Karpas-422 (cell line): ENCODE measurements around the gene SLC12A6. TPM values are rescaled to one million over a fixed set of nuclear protein-coding genes. Genes with fewer than 3 reads are reported as not detected.

ENCODE experiments used
- DNase-seq: peaks from one replicate; pipeline ENCODE4 v3.0.0-alpha.2; 2015
- H2AFZ ChIP-seq: fragments of 200-600 bp; sonication (generic); 2 replicates; pipeline ENCODE4 v1.6.1; 2014; ENCODE audit warnings: antibody characterized with exemption, low read length, mixed read lengths
- H3K27ac ChIP-seq: fragments of 200-600 bp; sonication (generic); 2 replicates; pipeline ENCODE4 v1.5.1; 2014; ENCODE audit warnings: mild to moderate bottlenecking, low read length, moderate library complexity
- H3K27me3 ChIP-seq: fragments of 200-600 bp; sonication (generic); 2 replicates; pipeline ENCODE4 v1.6.1; 2014; ENCODE audit warnings: low read length, mixed read lengths
- H3K36me3 ChIP-seq: fragments of 200-600 bp; sonication (generic); 2 replicates; pipeline ENCODE4 v1.6.1; 2014; ENCODE audit warnings: low read length, mixed read lengths; ENCODE audit not compliant: insufficient read depth
- H3K4me1 ChIP-seq: fragments of 200-600 bp; sonication (generic); 2 replicates; pipeline ENCODE4 v1.6.1; 2014; ENCODE audit warnings: mild to moderate bottlenecking, low read length, mixed read lengths
- H3K4me2 ChIP-seq: fragments of 200-600 bp; sonication (generic); 2 replicates; pipeline ENCODE4 v1.6.1; 2014; ENCODE audit warnings: low read length, low read depth, mild to moderate bottlenecking; ENCODE audit not compliant: poor library complexity, severe bottlenecking
- H3K4me3 ChIP-seq: fragments of 200-600 bp; sonication (generic); 2 replicates; pipeline ENCODE4 v1.5.1; 2014; ENCODE audit warnings: mild to moderate bottlenecking, antibody characterized with exemption, low read length, mixed read lengths
- H3K79me2 ChIP-seq: fragments of 200-600 bp; sonication (generic); 2 replicates; pipeline ENCODE4 v1.6.1; 2014; ENCODE audit warnings: mild to moderate bottlenecking, low read length, mixed read lengths
- H3K9ac ChIP-seq: fragments of 200-600 bp; sonication (generic); 2 replicates; pipeline ENCODE4 v1.6.0; 2014; ENCODE audit warnings: low read length
- H3K9me2 ChIP-seq: fragments of 200-600 bp; sonication (generic), shearing (Covaris generic); replicated peaks from 2 replicates; pipeline ENCODE4 v1.6.0; 2014; ENCODE audit warnings: mild to moderate bottlenecking, low read length, moderate library complexity; ENCODE audit not compliant: insufficient read depth
- H3K9me3 ChIP-seq: fragments of 300-700, 200-600 bp; sonication (generic); 2 replicates; pipeline ENCODE4 v1.6.1; 2014; ENCODE audit warnings: low read length, mixed read lengths
- H4K20me1 ChIP-seq: fragments of 200-600 bp; sonication (generic); 2 replicates; pipeline ENCODE4 v1.6.1; 2014; ENCODE audit warnings: mild to moderate bottlenecking, antibody characterized with exemption, low read length, low read depth; ENCODE audit not compliant: insufficient read depth
- total RNA-seq: library from RNA; depleted of rRNA; stranded (reverse); fragments of >200 nt; shearing (Covaris generic); gene quantifications from 2 replicates; pipeline ENCODE4 v1.2.3, GENCODE V29; 2014; ENCODE audit warnings: low replicate concordance

The SLC12A6 gene
- total RNA-seq, 1 experiment from 2014 or later = 1.6 TPM

DNA sequence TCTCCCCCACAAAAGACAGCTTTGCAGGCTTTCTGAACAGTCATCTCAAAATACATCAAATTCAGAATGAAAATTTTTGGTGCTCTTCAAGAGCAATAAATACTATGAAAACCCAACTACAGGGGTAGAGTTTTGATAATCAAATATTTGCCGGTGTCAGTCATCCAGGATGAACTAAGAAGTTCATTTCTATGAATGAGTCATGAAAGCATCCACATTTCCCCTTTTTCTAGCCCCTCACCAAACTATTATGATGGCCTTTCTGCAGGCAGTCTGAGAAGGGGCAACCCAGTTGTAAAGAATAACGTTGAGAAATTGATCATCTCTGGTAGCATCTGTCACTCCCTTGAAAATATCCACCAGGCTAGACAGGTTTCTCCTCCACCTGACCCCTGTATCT, 32.5 kb upstream of the SLC12A6 start:
- 0 out of 2 replicates have a peak, but pooled peaks cover 7% of the 10 kb centered on the region for H4K20me1 ChIP-seq
- H3K4me3 ChIP-seq = no peak overlapping the region
- no peak for DNase-seq
- H3K36me3 ChIP-seq = no peaks in the 10 kb centered on the region
- no peaks in the 10 kb centered on the region for H3K27me3 ChIP-seq
- H3K4me2 ChIP-seq = no peak overlapping the region
- H2AFZ ChIP-seq = no peak overlapping the region
- peaks cover 17% of the 10 kb centered on the region for H3K79me2 ChIP-seq
- no peak overlapping the region for H3K27ac ChIP-seq
- peaks cover 28% of the 10 kb centered on the region for H3K4me1 ChIP-seq
- H3K9ac ChIP-seq = no peak overlapping the region
- no peaks in the 10 kb centered on the region for H3K9me3 ChIP-seq
- no peaks in the 10 kb centered on the region for H3K9me2 ChIP-seq

DNA sequence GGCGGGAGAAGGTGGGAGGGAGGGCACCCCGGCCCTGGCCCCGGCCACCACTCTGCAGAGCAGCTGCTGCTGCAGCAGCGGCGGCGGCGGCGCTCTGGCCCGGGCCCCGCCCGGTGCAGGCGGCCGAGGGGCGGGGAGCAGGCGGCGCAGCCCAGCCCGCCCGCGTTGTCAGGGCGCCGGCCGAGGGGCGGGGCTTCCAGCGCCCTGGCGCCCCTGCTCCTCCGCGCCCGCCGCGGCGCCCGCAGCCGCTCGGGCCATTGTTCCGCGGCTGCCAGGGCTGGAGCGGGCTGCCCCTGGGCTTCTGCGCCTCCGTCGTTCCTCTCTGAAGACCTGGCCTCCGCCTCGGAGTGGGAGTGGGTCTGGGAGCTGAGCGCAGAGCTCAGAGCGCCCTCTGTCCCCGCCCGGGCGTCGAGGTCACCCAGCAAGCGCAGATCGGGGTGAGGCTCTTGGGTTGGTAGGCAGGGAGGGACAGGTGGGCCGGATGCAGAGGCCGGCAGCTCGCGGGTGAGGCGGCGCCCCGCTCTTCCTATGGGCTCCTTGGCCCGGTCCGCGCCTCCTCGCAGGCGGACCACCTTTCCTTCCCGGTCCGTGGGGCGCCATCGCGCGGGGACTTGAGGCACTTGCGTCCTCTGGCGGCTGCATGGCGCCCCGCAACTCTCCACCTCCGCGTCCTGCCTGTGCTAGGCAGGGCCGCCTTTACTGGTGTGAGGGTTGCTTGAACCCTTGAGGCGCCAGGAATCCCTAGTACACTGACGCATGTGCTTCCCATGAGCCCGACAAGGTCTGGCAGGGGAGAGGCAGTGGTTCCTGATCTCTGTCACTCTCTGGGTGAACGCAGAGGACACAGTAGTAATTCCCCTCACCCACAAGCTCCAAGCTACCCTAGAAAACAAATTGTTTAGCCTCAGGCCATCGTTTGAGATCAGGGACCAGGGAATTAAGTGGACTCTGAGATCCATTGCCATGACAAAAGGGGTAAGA, 29.8 kb upstream of the SLC12A6 start, which contains the start of gene LPCAT4:
Gene LPCAT4 (minus strand): TSS at position 96 of the 981 bp plus-strand sequence. CDS start 96 bp downstream, outside the sequence.
- DNase-seq = peak; percentile 95
- Histone ChIP-seq H3K9ac (peak within 1 kb of the TSS; percentile 97), H3K36me3 (peaks cover 4% of the 10 kb centered on the region; the same call in 1 of the 2 replicates), H3K4me2 (peak within 1 kb of the TSS; percentile 78), H2AFZ (peak within 1 kb of the TSS; percentile 95), H4K20me1 (0 out of 2 replicates have a peak, but pooled peaks cover 10% of the 10 kb centered on the region), H3K4me3 (peak within 1 kb of the TSS; percentile 82), H3K27ac (peak within 1 kb of the TSS; percentile 83), H3K9me2 (no peaks in the 10 kb centered on the region), H3K79me2 (peaks cover 27% of the 10 kb centered on the region), H3K27me3 (no peaks in the 10 kb centered on the region), H3K4me1 (peaks cover 31% of the 10 kb centered on the region), H3K9me3 (no peaks in the 10 kb centered on the region)

DNA sequence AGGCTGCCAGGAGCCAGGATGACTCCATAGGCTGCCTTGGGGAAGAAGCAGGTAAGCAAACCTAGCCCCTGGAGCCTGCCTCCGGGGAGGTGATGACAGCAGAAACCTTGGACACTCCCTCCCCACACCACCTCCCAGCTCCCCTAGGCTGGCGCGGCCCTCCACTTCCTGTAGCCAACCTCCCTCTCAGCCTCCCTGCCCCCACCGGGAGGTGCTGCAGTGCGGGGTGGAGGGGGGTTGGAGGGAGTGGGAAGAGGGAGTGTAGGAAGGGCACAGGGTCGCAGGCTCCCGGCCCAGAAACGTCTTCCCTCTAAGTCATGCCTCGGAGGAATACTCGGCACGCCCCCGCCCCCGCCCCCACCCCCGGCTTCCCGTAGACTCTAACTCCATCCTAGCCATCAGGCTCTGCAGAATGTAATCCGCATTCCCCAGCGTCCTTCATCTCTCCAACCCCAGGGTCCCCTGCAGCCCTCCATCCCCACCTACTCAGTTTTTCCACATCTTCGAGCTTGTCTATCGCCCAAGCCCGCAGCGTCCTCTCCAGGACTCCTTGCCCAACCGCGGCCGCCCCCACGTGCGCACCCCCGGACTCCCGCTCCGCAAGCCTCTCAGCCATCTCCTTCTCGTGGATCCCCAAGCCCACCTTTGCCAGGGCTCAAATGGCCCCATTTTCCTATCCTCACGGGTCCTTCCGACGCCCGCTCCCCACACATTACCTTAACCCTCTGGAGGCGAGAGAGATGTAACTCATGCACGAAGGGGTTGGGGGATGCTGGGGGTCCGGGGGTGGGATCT, 28.9 kb upstream of the SLC12A6 start:
- Histone ChIP-seq H3K4me3 (peak overlapping the region; percentile 82), H2AFZ (peak overlapping the region; percentile 95), H3K27ac (no peak overlapping the region), H3K4me1 (peaks cover 31% of the 10 kb centered on the region), H3K9me2 (no peaks in the 10 kb centered on the region), H3K4me2 (peak overlapping the region; percentile 78), H3K9me3 (no peaks in the 10 kb centered on the region), H3K27me3 (no peaks in the 10 kb centered on the region), H3K79me2 (peaks cover 27% of the 10 kb centered on the region), H3K36me3 (peaks cover 4% of the 10 kb centered on the region; the same call in 1 of the 2 replicates), H3K9ac (peak overlapping the region; percentile 97), H4K20me1 (0 out of 2 replicates have a peak, but pooled peaks cover 10% of the 10 kb centered on the region)
- peak; percentile 83 for DNase-seq

DNA sequence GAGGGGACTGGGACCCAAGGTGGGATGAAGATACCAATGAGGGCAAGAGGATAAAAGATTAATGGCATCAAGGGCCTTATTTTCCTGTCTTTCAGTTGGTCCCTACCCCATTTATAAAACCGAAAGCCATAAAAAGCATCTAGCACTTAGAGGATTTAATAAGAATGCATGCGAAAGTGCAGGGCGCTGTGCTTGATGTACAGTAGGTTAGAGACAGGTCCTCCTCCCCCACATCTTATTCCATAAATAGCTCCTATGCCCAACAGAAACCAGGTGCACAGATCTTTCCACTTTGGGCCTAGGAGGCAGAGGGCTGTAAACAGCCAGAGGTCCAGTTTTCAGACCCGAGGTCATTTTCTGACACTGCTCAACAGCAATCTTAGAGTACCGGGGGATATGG, 28.3 kb upstream of the SLC12A6 start:
- H3K4me1 ChIP-seq = peaks cover 31% of the 10 kb centered on the region
- no peaks in the 10 kb centered on the region for H3K9me3 ChIP-seq
- H3K27me3 ChIP-seq = no peaks in the 10 kb centered on the region
- H3K9me2 ChIP-seq = no peaks in the 10 kb centered on the region
- H3K79me2 ChIP-seq = peaks cover 27% of the 10 kb centered on the region
- no peak for DNase-seq
- H3K27ac ChIP-seq = no peak overlapping the region
- H2AFZ ChIP-seq = no peak overlapping the region
- H3K9ac ChIP-seq = peak overlapping the region; percentile 97
- peaks cover 10% of the 10 kb centered on the region; the same call in 1 of the 2 replicates for H4K20me1 ChIP-seq
- H3K4me2 ChIP-seq = peak overlapping the region; percentile 78
- H3K4me3 ChIP-seq = peak overlapping the region; percentile 82
- peaks cover 8% of the 10 kb centered on the region; the same call in 1 of the 2 replicates for H3K36me3 ChIP-seq

DNA sequence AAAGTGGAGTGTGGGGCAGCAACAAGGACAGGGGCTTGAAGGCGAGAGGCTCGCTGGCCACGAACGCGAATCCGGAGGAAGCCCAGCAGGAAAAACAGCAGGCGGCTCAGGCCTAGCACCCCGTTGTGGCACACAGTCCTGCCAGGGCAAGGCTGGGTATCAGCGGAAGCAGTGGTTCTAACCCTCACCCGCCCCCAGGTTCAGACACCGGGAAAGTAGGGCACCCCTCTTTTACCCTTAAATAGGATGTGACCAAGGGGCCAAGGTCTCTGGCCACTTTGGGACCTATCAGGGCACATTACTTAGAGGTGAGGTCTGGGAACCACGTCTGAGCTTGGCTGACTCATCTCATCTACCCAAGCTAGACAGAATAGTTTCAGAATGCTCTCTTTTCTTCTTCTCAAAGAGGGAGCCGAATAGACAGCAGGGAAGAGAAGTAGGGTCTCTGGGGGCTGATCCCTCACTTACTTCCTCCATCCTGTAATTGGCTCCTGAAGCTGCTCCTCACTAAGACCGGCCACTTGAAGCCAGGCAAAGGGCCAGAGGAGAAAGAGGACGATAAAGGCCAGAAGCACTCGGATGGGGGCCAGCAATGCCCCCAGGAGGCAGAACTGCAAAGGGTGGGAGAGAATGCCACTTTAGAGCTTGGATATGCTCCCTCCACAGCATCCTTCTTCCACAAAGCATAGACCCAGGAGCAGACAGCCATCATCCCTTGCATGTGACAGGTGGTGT, 27.7 kb upstream of the SLC12A6 start:
- Histone ChIP-seq H3K9me2 (no peaks in the 10 kb centered on the region), H3K4me2 (peak overlapping the region; percentile 78), H3K27ac (no peak overlapping the region), H3K4me3 (peak overlapping the region; percentile 82), H4K20me1 (peaks cover 8% of the 10 kb centered on the region; the same call in 1 of the 2 replicates), H2AFZ (no peak overlapping the region), H3K79me2 (peaks cover 27% of the 10 kb centered on the region), H3K36me3 (peaks cover 13% of the 10 kb centered on the region; the same call in 1 of the 2 replicates), H3K9ac (peak overlapping the region; percentile 97), H3K4me1 (peaks cover 30% of the 10 kb centered on the region), H3K9me3 (no peaks in the 10 kb centered on the region), H3K27me3 (no peaks in the 10 kb centered on the region)
- DNase-seq = no peak

DNA sequence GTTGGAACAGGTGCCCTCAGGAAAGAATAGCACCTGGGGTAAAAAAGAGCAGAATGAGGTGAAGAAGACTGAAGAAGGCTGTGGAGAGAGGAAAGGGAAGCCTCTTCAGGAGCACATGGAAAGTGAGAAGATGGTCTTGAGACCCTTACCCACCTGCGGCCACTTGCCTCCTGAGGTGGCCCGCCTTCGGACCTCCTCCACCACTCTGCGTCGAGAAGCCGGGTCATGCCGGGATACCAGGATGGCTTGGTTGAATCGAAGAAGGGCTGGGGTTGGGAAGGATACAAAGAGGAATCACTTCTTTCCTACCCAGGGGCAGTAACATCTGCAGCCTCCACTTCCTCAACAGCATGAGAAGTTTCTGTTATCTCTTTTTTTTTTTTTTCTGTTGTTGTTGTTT, 26.5 kb upstream of the SLC12A6 start:
- peaks cover 22% of the 10 kb centered on the region for H3K4me1 ChIP-seq
- H3K36me3 ChIP-seq = peaks cover 19% of the 10 kb centered on the region; the same call in 1 of the 2 replicates
- H3K27ac ChIP-seq = no peak overlapping the region
- no peaks in the 10 kb centered on the region for H3K27me3 ChIP-seq
- H3K4me3 ChIP-seq = no peak overlapping the region
- H3K9ac ChIP-seq = no peak overlapping the region
- no peak overlapping the region for H3K4me2 ChIP-seq
- peaks cover 27% of the 10 kb centered on the region for H3K79me2 ChIP-seq
- H2AFZ ChIP-seq = no peak overlapping the region
- no peaks in the 10 kb centered on the region for H3K9me2 ChIP-seq
- no peak for DNase-seq
- peaks cover 4% of the 10 kb centered on the region; the same call in 1 of the 2 replicates for H4K20me1 ChIP-seq
- H3K9me3 ChIP-seq = no peaks in the 10 kb centered on the region

DNA sequence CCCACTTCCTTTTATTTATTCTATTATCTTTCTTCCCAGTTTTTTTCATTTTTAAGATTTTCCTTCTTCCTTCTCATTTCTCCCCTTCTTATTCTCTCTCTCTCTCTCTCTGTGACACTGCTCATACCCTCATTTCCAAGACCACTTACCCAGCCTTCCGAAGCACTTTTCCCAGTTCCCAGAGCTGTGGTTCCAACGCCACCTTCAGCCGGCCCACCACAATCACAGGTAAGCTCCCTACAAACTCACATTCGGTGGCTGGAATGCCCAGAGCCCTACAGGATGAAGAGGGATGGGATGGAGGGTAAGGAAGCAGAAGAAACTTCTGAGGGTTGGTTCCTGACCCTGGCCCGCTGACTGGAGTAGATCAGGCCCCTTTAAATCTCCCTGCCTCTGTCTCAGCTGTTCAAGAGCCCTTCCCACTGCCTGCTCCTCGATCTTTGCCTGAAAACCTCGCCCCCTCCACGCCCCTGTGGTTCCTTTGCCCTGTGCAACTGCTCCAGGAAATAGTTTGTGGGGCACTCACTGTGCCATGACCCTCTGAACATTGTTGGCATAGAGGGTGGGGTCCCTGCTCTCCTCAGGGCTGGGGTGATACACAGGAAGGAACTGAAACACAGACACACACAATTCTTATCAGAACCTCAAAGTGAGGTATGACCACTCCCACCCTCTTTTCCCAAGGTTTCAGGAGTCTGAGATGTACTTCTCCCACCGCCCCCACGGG, 24.6 kb upstream of the SLC12A6 start:
- peaks cover 19% of the 10 kb centered on the region; the same call in 1 of the 2 replicates for H3K36me3 ChIP-seq
- no peaks in the 10 kb centered on the region for H3K9me3 ChIP-seq
- H3K4me2 ChIP-seq = no peak overlapping the region
- DNase-seq = no peak
- no peak overlapping the region for H3K4me3 ChIP-seq
- no peak overlapping the region for H3K27ac ChIP-seq
- H2AFZ ChIP-seq = no peak overlapping the region
- H3K27me3 ChIP-seq = no peaks in the 10 kb centered on the region
- peaks cover 4% of the 10 kb centered on the region; the same call in 1 of the 2 replicates for H4K20me1 ChIP-seq
- H3K79me2 ChIP-seq = peaks cover 27% of the 10 kb centered on the region
- no peaks in the 10 kb centered on the region for H3K9me2 ChIP-seq
- H3K4me1 ChIP-seq = peaks cover 14% of the 10 kb centered on the region
- H3K9ac ChIP-seq = no peak overlapping the region
